BLaER1 treated with 17β-estradiol and CSF1 and Interleukin-3, amounts not matched to agents 10 nM and 100 nM (cell line): Measurements from ENCODE around the gene MAP4K2.

Experiments used
- H3K27ac ChIP-seq, 11 experiments: shearing (Covaris generic); formaldehyde crosslinking; 2 replicates each; pipeline ENCODE4 v1.8.1; 2022
- H3K27me3 ChIP-seq, 11 experiments: shearing (Covaris generic); formaldehyde crosslinking; 2 replicates each; pipeline ENCODE4 v1.8.1; 2022
- H3K36me3 ChIP-seq, 11 experiments: shearing (Covaris generic); formaldehyde crosslinking; 2 replicates each; pipeline ENCODE4 v1.8.1; 2022
- H3K4me1 ChIP-seq, 10 experiments: shearing (Covaris generic); formaldehyde crosslinking; 2 replicates each; pipeline ENCODE4 v1.8.1; 2022
- H3K4me2 ChIP-seq, 11 experiments: shearing (Covaris generic); formaldehyde crosslinking; 2 replicates each; pipeline ENCODE4 v1.8.1; 2022
- H3K4me3 ChIP-seq, 10 experiments: shearing (Covaris generic); formaldehyde crosslinking; 2 replicates each; pipeline ENCODE4 v1.8.1; 2022
- H3K9ac ChIP-seq, 11 experiments: shearing (Covaris generic); formaldehyde crosslinking; 2 replicates each; pipeline ENCODE4 v1.8.1; 2022
- H3K9me3 ChIP-seq, 11 experiments: shearing (Covaris generic); formaldehyde crosslinking; replicated peaks in 1 of 11; 2 replicates each; pipeline ENCODE4 v1.8.1; 2022
- H4K20me1 ChIP-seq, 11 experiments: shearing (Covaris generic); formaldehyde crosslinking; 2 replicates each; pipeline ENCODE4 v1.8.1; 2022
- Cebpa-rat ChIP-seq, 11 experiments: shearing (Covaris generic); IDR thresholded peaks; 2 replicates each; pipeline ENCODE4 v1.8.1; 2022

MAP4K2 gene

GRCh38 chr11:64801561-64802369, 1.2 kb downstream of the MAP4K2 start:
- Histone ChIP-seq H4K20me1 (peaks cover 0 to 30% (median under 1%) of the 10 kb centered on the region in 11 experiments; a peak in 6 of 22 replicates), H3K4me3 (peak overlapping the region; percentile 68 to 79 (median 72)), H3K36me3 (peaks cover 28 to 69% (median 35%) of the 10 kb centered on the region in 11 experiments), H3K27me3 (no peaks in the 10 kb centered on the region), H3K4me2 (peak overlapping the region; percentile 89 to 100 (median 97)), H3K4me1 (peaks cover 51 to 79% (median 76%) of the 10 kb centered on the region in 10 experiments), H3K27ac (peak overlapping the region; percentile 60 to 88 (median 83)), H3K9me3 (no peaks in the 10 kb centered on the region), H3K9ac (peak overlapping the region; percentile 73 to 83 (median 79))
- TF ChIP-seq Cebpa-rat (IDR thresholded peaks at IDR 0.05), result no peak

DNA sequence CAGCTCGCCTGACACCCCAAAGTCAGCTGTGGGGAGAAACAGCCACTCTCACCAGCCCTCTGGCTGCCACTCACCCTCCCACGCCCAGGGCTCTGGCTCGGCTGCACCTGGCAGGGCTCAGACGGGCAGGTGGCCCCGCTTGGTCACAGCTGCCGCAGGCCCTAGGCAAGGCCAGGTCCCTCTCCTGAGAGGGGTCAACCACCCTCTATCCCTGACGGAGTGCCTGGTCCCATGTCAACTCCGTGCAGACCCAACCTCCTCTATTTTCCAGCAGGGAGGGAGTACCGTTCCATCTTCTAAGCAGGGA, 1.9 kb downstream of the MAP4K2 start:
- Histone ChIP-seq H3K4me1 (peaks cover 58 to 85% (median 82%) of the 10 kb centered on the region in 10 experiments), H3K4me2 (peak overlapping the region; percentile 89 to 100 (median 97))

DNA sequence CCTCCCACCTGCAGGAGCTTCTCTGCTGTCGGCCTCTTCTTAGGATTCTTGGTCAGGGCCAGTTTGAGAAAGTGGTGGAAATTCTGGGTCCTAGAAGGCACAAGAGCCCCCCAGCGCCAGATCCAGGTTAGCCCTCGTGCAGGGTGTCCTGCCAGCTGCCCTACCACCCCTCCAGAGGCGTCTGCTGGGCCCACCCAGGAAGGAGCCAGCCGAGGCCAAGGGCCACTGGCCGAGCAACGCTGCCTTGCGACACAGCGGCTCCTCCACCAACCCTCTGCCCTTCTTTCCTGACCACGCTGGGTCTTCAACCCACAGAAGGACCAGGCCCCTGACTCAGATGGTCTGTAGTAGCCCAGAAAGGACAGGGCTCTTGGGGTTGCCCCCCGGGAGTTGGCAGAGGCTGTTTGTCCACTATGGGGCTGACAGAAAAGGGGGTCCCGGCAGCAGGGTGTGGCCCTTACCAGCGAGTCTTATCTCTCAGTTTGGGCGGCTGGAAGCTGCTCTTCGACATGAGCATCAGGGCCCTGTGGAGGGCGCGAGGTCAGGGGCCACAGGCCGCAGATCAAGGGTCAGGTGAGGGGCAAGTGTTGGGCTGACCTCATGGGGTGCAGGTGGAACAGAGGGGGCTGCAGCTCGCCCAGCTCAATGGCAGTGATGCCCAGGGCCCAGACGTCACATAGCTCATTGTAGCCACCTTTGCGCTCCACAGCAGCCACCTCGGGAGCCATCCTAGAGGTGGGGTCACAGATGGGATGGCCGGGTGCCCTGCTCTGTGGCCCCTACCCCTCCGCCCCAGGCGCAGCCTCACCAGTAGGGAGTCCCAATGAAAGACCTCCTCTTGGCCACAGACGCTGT, 2.5 kb downstream of the MAP4K2 start:
- Histone ChIP-seq H3K9me3 (no peaks in the 10 kb centered on the region), H3K36me3 (peaks cover 21 to 69% (median 32%) of the 10 kb centered on the region in 11 experiments), H3K27ac (peak overlapping the region in 10 of 11 experiments; percentile 45 to 88 (median 83); a peak in 20 of 22 replicates), H3K9ac (peak overlapping the region; percentile 22 to 83 (median 79); a peak in 21 of 22 replicates), H3K27me3 (no peaks in the 10 kb centered on the region), H4K20me1 (peaks cover 0 to 31% (median 6%) of the 10 kb centered on the region in 11 experiments; a peak in 8 of 22 replicates), H3K4me3 (peak overlapping the region in 9 of 10 experiments; percentile 25 to 79 (median 71); a peak in 16 of 20 replicates), H3K4me1 (peaks cover 59 to 91% (median 87%) of the 10 kb centered on the region in 10 experiments), H3K4me2 (peak overlapping the region; percentile 89 to 100 (median 97))
- no peak for TF ChIP-seq Cebpa-rat (IDR thresholded peaks at IDR 0.05)

More for the DNA sequence above, 1.9 kb downstream of the MAP4K2 start:
- TF ChIP-seq Cebpa-rat (IDR thresholded peaks at IDR 0.05), result no peak
- H3K27me3 ChIP-seq, result no peaks in the 10 kb centered on the region
- H3K36me3 ChIP-seq, result peaks cover 27 to 69% (median 35%) of the 10 kb centered on the region in 11 experiments
- H3K9ac ChIP-seq, result peak overlapping the region; percentile 22 to 83 (median 79); a peak in 20 of 22 replicates
- H3K27ac ChIP-seq, result peak overlapping the region in 10 of 11 experiments; percentile 60 to 88 (median 84); a peak in 19 of 22 replicates
- H3K4me3 ChIP-seq, result peak overlapping the region; percentile 68 to 79 (median 72); a peak in 17 of 20 replicates
- H3K9me3 ChIP-seq, result no peaks in the 10 kb centered on the region
- H4K20me1 ChIP-seq, result peaks cover 0 to 30% (median 6%) of the 10 kb centered on the region in 11 experiments; a peak in 8 of 22 replicates

DNA sequence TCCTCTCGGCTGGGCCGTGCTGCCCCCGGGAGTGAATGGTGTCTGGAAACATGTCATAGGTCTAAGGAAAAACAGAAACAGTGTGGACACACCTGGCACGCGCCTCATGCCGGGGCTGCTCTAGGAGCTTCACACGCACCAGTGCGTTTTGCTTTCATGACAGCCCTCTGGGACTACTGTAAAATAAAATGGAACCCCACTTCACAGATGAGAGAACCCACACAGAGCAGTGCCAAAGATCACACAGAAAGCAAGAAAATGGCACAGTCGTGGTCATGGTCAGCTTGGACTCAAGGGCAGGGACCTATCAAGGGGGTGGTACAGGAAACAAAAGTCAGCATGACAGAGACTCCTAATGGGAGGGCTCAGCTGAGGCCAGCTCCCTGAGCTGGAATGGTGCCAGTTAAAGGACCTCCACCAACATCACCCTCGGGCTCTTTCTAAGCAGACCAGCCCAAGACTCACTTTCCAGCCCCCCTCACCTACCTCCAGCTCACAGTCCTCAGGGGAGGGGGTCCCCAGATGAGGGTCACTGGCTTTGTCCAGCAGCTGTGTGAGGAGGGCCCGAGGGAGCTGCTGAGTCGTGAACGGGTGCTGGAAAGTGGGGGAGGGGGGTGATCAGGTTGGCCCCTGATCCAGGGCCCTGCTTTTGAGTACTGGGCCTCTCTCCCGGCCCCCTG, 3.3 kb downstream of the MAP4K2 start:
- Histone ChIP-seq H3K27ac (peak overlapping the region in 9 of 11 experiments; percentile 45 to 88 (median 83); a peak in 18 of 22 replicates), H3K36me3 (peaks cover 13 to 65% (median 25%) of the 10 kb centered on the region in 11 experiments), H3K4me2 (peak overlapping the region; percentile 89 to 100 (median 97)), H3K4me3 (peak overlapping the region in 9 of 10 experiments; percentile 25 to 79 (median 71); a peak in 15 of 20 replicates), H3K9me3 (no peaks in the 10 kb centered on the region), H4K20me1 (peaks cover 0 to 30% (median 5%) of the 10 kb centered on the region in 11 experiments; a peak in 8 of 22 replicates), H3K4me1 (peaks cover 58 to 94% (median 90%) of the 10 kb centered on the region in 10 experiments), H3K27me3 (no peaks in the 10 kb centered on the region), H3K9ac (peak overlapping the region; percentile 22 to 83 (median 79); a peak in 19 of 22 replicates)
- TF ChIP-seq Cebpa-rat (IDR thresholded peaks at IDR 0.05), result no peak

DNA sequence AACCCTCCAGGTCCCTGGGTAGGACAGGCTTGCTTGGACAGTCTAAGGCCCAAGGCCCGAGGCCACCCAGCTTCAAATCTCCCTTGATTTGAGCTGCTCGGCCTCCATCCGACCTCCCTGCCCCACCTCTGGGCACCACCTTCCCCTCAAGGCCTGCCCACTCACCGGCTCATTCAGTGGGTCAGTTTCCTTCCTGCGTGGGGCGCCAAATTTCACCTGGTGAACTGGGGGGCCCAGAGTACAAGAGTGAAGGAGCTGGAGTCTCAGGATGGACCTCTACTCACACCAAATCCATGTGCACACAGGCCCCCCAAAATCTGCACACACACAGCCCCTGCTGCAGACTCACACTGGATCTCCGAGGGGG, 3.8 kb downstream of the MAP4K2 start:
- Histone ChIP-seq H3K4me1 (peaks cover 52 to 94% (median 90%) of the 10 kb centered on the region in 10 experiments), H3K36me3 (peaks cover 8 to 64% (median 19%) of the 10 kb centered on the region in 11 experiments), H3K9ac (peak overlapping the region in 9 of 11 experiments; percentile 11 to 83 (median 79); a peak in 13 of 22 replicates), H3K27ac (peak overlapping the region in 7 of 11 experiments; percentile 38 to 88 (median 83); a peak in 11 of 22 replicates), H3K9me3 (no peaks in the 10 kb centered on the region), H4K20me1 (peaks cover 0 to 30% (median 4%) of the 10 kb centered on the region in 11 experiments; a peak in 7 of 22 replicates), H3K27me3 (no peaks in the 10 kb centered on the region), H3K4me3 (peak overlapping the region in 3 of 10 experiments; percentile 73 to 79 (median 77); a peak in 2 of 20 replicates), H3K4me2 (peak overlapping the region; percentile 89 to 100 (median 97))
- TF ChIP-seq Cebpa-rat (IDR thresholded peaks at IDR 0.05), result no peak

GRCh38 chr11:64796757-64797541, 6.1 kb downstream of the MAP4K2 start:
- no peak overlapping the region; a peak in 1 of 22 replicates for H3K27ac ChIP-seq
- H3K9me3 ChIP-seq, result no peaks in the 10 kb centered on the region
- H3K4me3 ChIP-seq, result no peak overlapping the region
- H4K20me1 ChIP-seq, result peaks cover 0 to 40% (median 4%) of the 10 kb centered on the region in 11 experiments; a peak in 7 of 22 replicates
- peaks cover 5 to 84% (median 18%) of the 10 kb centered on the region in 11 experiments; a peak in 17 of 22 replicates for H3K36me3 ChIP-seq
- no peak for TF ChIP-seq Cebpa-rat (IDR thresholded peaks at IDR 0.05)
- H3K4me1 ChIP-seq, result peaks cover 46 to 95% (median 87%) of the 10 kb centered on the region in 10 experiments
- H3K9ac ChIP-seq, result peak overlapping the region in 3 of 11 experiments; percentile 18 to 41 (median 29); a peak in 2 of 22 replicates
- no peaks in the 10 kb centered on the region for H3K27me3 ChIP-seq
- H3K4me2 ChIP-seq, result peak overlapping the region in 10 of 11 experiments; percentile 13 to 62 (median 42); a peak in 18 of 22 replicates

- H3K4me1 ChIP-seq, result peaks cover 38 to 87% (median 80%) of the 10 kb centered on the region in 10 experiments
- no peak for TF ChIP-seq Cebpa-rat (IDR thresholded peaks at IDR 0.05)
- H3K27ac ChIP-seq, result no peak overlapping the region; a peak in 1 of 22 replicates
- H3K9me3 ChIP-seq, result no peaks in the 10 kb centered on the region
- H3K4me3 ChIP-seq, result no peak overlapping the region
- H4K20me1 ChIP-seq, result peaks cover 0 to 40% (median 4%) of the 10 kb centered on the region in 11 experiments; a peak in 7 of 22 replicates
- H3K9ac ChIP-seq, result peak overlapping the region in 2 of 11 experiments; percentile 18 to 50; a peak in 1 of 22 replicates
- peaks cover 5 to 91% (median 18%) of the 10 kb centered on the region in 11 experiments; a peak in 17 of 22 replicates for H3K36me3 ChIP-seq
- H3K27me3 ChIP-seq, result no peaks in the 10 kb centered on the region
- H3K4me2 ChIP-seq, result peak overlapping the region; percentile 5 to 62 (median 37); a peak in 18 of 22 replicates
Measured at GRCh38 chr11:64796047-64796756, 6.8 kb downstream of the MAP4K2 start.
